HG03060 (cell line): ENCODE data around the gene CALY.
"Not testable (repeated sequence)": the region's sequence is repeated elsewhere in the genome, so short reads cannot be mapped to it uniquely, and the experiment has no call there.

ENCODE experiments used
- ATAC-seq: cut with Tn5 transposase; IDR thresholded peaks from one replicate; pipeline ENCODE4 v1.9.1; 2021; ENCODE audit warnings: low read depth, moderate number of reproducible peaks; ENCODE audit not compliant: unreplicated experiment

CALY gene

GRCh38 chr10:133334503-133335245, 2.0 kb downstream of the CALY start:
- no peak for ATAC-seq

- no peak for ATAC-seq
Measured at GRCh38 chr10:133332936-133333699, 3.6 kb downstream of the CALY start.

GRCh38 chr10:133329491-133330202, 7.0 kb downstream of the CALY start:
- peak; percentile 89 for ATAC-seq

- no peak for ATAC-seq
Measured at GRCh38 chr10:133328358-133329343, 8.0 kb downstream of the CALY start.

GRCh38 chr10:133327651-133328357, 8.9 kb downstream of the CALY start:
- ATAC-seq: no peak

- ATAC-seq: no peak
Measured at GRCh38 chr10:133326745-133327650, 9.7 kb downstream of the CALY start.

GRCh38 chr10:133326223-133326551, 10.5 kb downstream of the CALY start:
- no peak for ATAC-seq

- no peak for ATAC-seq
Measured at GRCh38 chr10:133325440-133326222, 11.1 kb downstream of the CALY start.

- no peak for ATAC-seq
Measured at GRCh38 chr10:133324857-133325260, 11.8 kb downstream of the CALY start.

- ATAC-seq: no peak
Measured at GRCh38 chr10:133324198-133324792, 12.4 kb downstream of the CALY start.

- not testable (repeated sequence) for ATAC-seq
Measured at GRCh38 chr10:133322064-133322709, 14.5 kb downstream of the CALY start.

- not testable (repeated sequence) for ATAC-seq
Measured at GRCh38 chr10:133320852-133321422, 15.8 kb downstream of the CALY start.

- ATAC-seq: no peak
Measured at GRCh38 chr10:133318494-133319127, 18.1 kb downstream of the CALY start.

- no peak for ATAC-seq
Measured at GRCh38 chr10:133316732-133317131, 20.0 kb downstream of the CALY start.

GRCh38 chr10:133316266-133316665, 20.4 kb downstream of the CALY start:
- no peak for ATAC-seq

- no peak for ATAC-seq
Measured at GRCh38 chr10:133315847-133316246, 20.8 kb downstream of the CALY start.
